Natural killer cell (primary cell): ENCODE measurements around the gene DKKL1. TPM values are rescaled to one million over a fixed set of nuclear protein-coding genes. Genes with fewer than 3 reads are reported as not detected.

Source experiments
- ATAC-seq, 3 donors: fragments of 150-1000 bp in 2 of 3; fragments of 200-7000 bp in 1 of 3; cut with Tn5 transposase; 1 replicate in 1 of 3; 2 replicates in 2 of 3; pipeline ENCODE4 v1.10.0; 2021; ENCODE audit warnings: mild to moderate bottlenecking in 2 of 3, moderate library complexity in 2 of 3
- DNase-seq, 2 donors: peaks; one replicate each; pipeline versions ENCODE4 v3.0.0 to v3.0.0-alpha.2; 2013 to 2021; ENCODE audit warnings: mixed read lengths in 1 of 2
- H3K27ac ChIP-seq: one replicate; pipeline ENCODE4 v1.5.1; 2013; ENCODE audit warnings: mild to moderate bottlenecking, low read length
- H3K27me3 ChIP-seq: one replicate; pipeline ENCODE4 v1.6.1; 2013; ENCODE audit warnings: low read length; ENCODE audit not compliant: control insufficient read depth, insufficient read depth
- H3K36me3 ChIP-seq: one replicate; pipeline ENCODE4 v1.6.1; 2013; ENCODE audit warnings: low read length; ENCODE audit not compliant: control insufficient read depth, insufficient read depth
- H3K4me1 ChIP-seq: one replicate; pipeline ENCODE4 v1.6.1; 2013; ENCODE audit warnings: low read length; ENCODE audit not compliant: control insufficient read depth, insufficient read depth
- H3K4me3 ChIP-seq: one replicate; pipeline ENCODE4 v1.5.1; 2013; ENCODE audit warnings: low read length
- H3K9me3 ChIP-seq: one replicate; pipeline ENCODE4 v1.6.1; 2013; ENCODE audit warnings: low read length; ENCODE audit not compliant: control insufficient read depth, insufficient read depth
- H3K27ac Mint-ChIP-seq, 2 donors: one replicate each; pipeline ENCODE4 v1.8.0; 2022; ENCODE audit warnings: mild to moderate bottlenecking in 2 of 2, mixed read lengths in 2 of 2, moderate library complexity in 1 of 2
- H3K27me3 Mint-ChIP-seq, 2 donors: one replicate each; pipeline ENCODE4 v1.8.0; 2022; ENCODE audit warnings: low read depth in 2 of 2, mixed read lengths in 2 of 2
- H3K36me3 Mint-ChIP-seq: one replicate; pipeline ENCODE4 v1.8.0; 2022; ENCODE audit warnings: mixed read lengths
- H3K4me1 Mint-ChIP-seq, 2 donors: one replicate each; pipeline ENCODE4 v1.8.0; 2022; ENCODE audit warnings: mixed read lengths in 2 of 2
- H3K4me3 Mint-ChIP-seq: one replicate; pipeline ENCODE4 v1.8.0; 2022; ENCODE audit warnings: mild to moderate bottlenecking, moderate library complexity, mixed read lengths
- H3K9me3 Mint-ChIP-seq, 2 donors: one replicate each; pipeline ENCODE4 v1.8.0; 2022; ENCODE audit warnings: mixed read lengths in 2 of 2
- CTCF ChIP-seq: fragments of 200-600 bp; IDR thresholded peaks from one replicate; pipeline ENCODE4 v1.8.0; 2022; ENCODE audit warnings: antibody characterized with exemption
- WGBS: methylation state at CpG from one replicate; pipeline ENCODE4 v1.1.7; 2013; ENCODE audit warnings: missing lambda C conversion rate; ENCODE audit not compliant: insufficient coverage; 5-methylcytosine and 5-hydroxymethylcytosine counted together
- intact Hi-C: fragments of 100-400 bp; cut with micrococcal nuclease; formaldehyde crosslinking; loops from one replicate; pipeline ENCODE4 v1.14.2; 2022
- total RNA-seq, 4 donors: library from RNA; stranded (reverse); fragments of 120-200 nt in 1 of 4; gene quantifications; one replicate each; pipeline versions ENCODE4 v1.2.3 to v1.2.4, GENCODE V29; 2013 to 2022

The DKKL1 gene
- total RNA-seq, 3 donors from 2014 or later (not counting 1 experiment from before 2014, with no cell fraction given): not detected

- Mint-ChIP-seq H3K4me1 (no peaks in the 10 kb centered on the region), H3K27me3 (peaks cover 10 to 18% of the 10 kb centered on the region in 2 donors), H3K36me3 (peaks cover 14% of the 10 kb centered on the region), H3K4me3 (no peak overlapping the region), H3K9me3 (peaks cover 3 to 7% of the 10 kb centered on the region in 2 donors), H3K27ac (no peak overlapping the region)
- H3K4me1 ChIP-seq: no peaks in the 10 kb centered on the region
- no peaks in the 10 kb centered on the region for H3K27me3 ChIP-seq
- no peak overlapping the region for H3K4me3 ChIP-seq
- no peaks in the 10 kb centered on the region for H3K9me3 ChIP-seq
- 98% methylated on average over 3 of the region's 3 CpGs for WGBS
- TF ChIP-seq CTCF: no peak
- no peak for DNase-seq
- no peaks in the 10 kb centered on the region for H3K36me3 ChIP-seq
- intact Hi-C loops: no loop called here
- ATAC-seq: no peak
- no peak overlapping the region for H3K27ac ChIP-seq
Measured at GRCh38 chr19:49378512-49378911, 14.8 kb downstream of the DKKL1 start.

- intact Hi-C loops: no loop called here
- H3K27me3 Mint-ChIP-seq: peaks cover 5 to 15% of the 10 kb centered on the region in 2 donors
- H3K4me3 Mint-ChIP-seq: no peak overlapping the region
- ATAC-seq (no peak), DNase-seq (no peak)
- no peak for TF ChIP-seq CTCF
- H3K36me3 Mint-ChIP-seq: peaks cover 14% of the 10 kb centered on the region
- Histone ChIP-seq H3K27ac (no peak overlapping the region), H3K4me3 (no peak overlapping the region), H3K27me3 (no peaks in the 10 kb centered on the region), H3K9me3 (no peaks in the 10 kb centered on the region), H3K36me3 (no peaks in the 10 kb centered on the region), H3K4me1 (no peaks in the 10 kb centered on the region)
- H3K4me1 Mint-ChIP-seq: no peaks in the 10 kb centered on the region
- WGBS: 92% methylated on average over 3 of the region's 3 CpGs
- H3K9me3 Mint-ChIP-seq: peaks cover 3 to 7% of the 10 kb centered on the region in 2 donors
- H3K27ac Mint-ChIP-seq: no peak overlapping the region
Measured at GRCh38 chr19:49380391-49380790, 16.7 kb downstream of the DKKL1 start.

- 97% methylated on average over 3 of the region's 5 CpGs for WGBS
- intact Hi-C loops: no loop called here
- no peaks in the 10 kb centered on the region for H3K36me3 ChIP-seq
- Mint-ChIP-seq H3K4me3 (no peak overlapping the region), H3K27ac (no peak overlapping the region), H3K27me3 (peaks cover 0 to 3% of the 10 kb centered on the region in 2 donors), H3K4me1 (peaks cover 0 to 5% of the 10 kb centered on the region in 2 donors), H3K36me3 (peaks cover 14% of the 10 kb centered on the region), H3K9me3 (peaks cover 3 to 7% of the 10 kb centered on the region in 2 donors)
- ATAC-seq (no peak), DNase-seq (no peak)
- H3K27me3 ChIP-seq: no peaks in the 10 kb centered on the region
- TF ChIP-seq CTCF: no peak
- H3K4me3 ChIP-seq: no peak overlapping the region
- peaks cover 3% of the 10 kb centered on the region for H3K4me1 ChIP-seq
- H3K9me3 ChIP-seq: no peaks in the 10 kb centered on the region
- no peak overlapping the region for H3K27ac ChIP-seq
Measured at GRCh38 chr19:49382639-49383038, 19.0 kb downstream of the DKKL1 start.

- Histone ChIP-seq H3K9me3 (no peaks in the 10 kb centered on the region), H3K27me3 (no peaks in the 10 kb centered on the region), H3K4me3 (no peak overlapping the region), H3K27ac (no peak overlapping the region), H3K4me1 (peaks cover 13% of the 10 kb centered on the region), H3K36me3 (no peaks in the 10 kb centered on the region)
- no peak for TF ChIP-seq CTCF
- intact Hi-C loops: no loop called here
- H3K27me3 Mint-ChIP-seq: peaks cover 0 to 3% of the 10 kb centered on the region in 2 donors
- no peak overlapping the region for H3K4me3 Mint-ChIP-seq
- H3K36me3 Mint-ChIP-seq: peaks cover 14% of the 10 kb centered on the region
- ATAC-seq: no peak
- DNase-seq: no peak
- peaks cover 1 to 11% of the 10 kb centered on the region in 2 donors for H3K4me1 Mint-ChIP-seq
- WGBS: no CpG with 5 or more reads among the region's 1 CpG
- no peak overlapping the region for H3K27ac Mint-ChIP-seq
- peaks cover 3 to 7% of the 10 kb centered on the region in 2 donors for H3K9me3 Mint-ChIP-seq
Measured at GRCh38 chr19:49383599-49383998, 19.9 kb downstream of the DKKL1 start.
